ENCODE results near the gene NEB. TPM values are rescaled to one million over a fixed set of nuclear protein-coding genes. Genes with fewer than 3 reads are reported as not detected.
"Not testable (repeated sequence)": the region's sequence is repeated elsewhere in the genome, so short reads cannot be mapped to it uniquely, and the experiment has no call there.

The NEB gene
- total RNA-seq, 1 donor from 2014 or later, result 0.39 TPM

GRCh38 chr2:151560289-151560688 lies 174.0 kb downstream of the NEB start:
- peak in 1 of 2 donors; percentile 24 for DNase-seq (ENCODE audit: low read depth in 2 of 2)

DNA sequence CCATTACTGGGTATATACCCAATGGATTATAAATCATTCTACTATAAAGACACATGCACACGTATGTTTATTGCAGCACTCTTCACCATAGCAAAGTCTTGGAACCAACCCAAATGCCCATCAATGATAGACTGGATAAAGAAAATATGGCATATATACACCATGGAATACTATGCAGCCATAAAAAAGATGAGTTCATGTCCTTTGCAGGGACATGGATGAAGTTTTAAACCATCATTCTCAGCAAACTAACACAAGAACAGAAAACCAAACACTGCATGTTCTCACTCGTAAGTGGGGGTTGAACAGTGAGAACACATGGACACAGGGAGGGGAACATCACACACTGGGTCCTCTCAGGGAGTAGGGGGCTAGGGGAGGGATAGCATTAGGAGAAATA lies 174.8 kb downstream of the NEB start:
- not testable (repeated sequence) for DNase-seq (ENCODE audit: low read depth in 2 of 2)

DNA sequence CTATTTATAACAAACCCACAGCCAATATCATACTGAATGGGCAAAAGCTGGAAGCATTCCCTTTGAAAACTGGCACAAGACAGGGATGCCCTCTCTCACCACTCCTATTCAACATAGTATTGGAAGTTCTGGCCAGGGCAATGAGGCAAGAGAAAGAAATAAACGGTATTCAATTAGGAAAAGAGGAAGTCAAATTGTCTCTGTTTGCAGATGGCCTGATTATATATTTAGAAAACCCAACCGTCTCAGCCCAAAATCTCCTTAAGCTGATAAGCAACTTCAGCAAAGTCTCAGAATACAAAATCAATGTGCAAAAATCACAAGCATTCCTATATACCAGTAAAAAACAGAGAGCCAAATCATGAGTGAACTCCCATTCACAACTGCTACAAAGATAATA lies 176.4 kb downstream of the NEB start:
- not testable (repeated sequence) for DNase-seq (ENCODE audit: low read depth in 2 of 2)

- no peak for DNase-seq (ENCODE audit: low read depth in 2 of 2)
Observed at GRCh38 chr2:151556121-151556520, 178.2 kb downstream of the NEB start.

GRCh38 chr2:151552287-151552686 lies 182.0 kb downstream of the NEB start:
- no peak for DNase-seq (ENCODE audit: low read depth in 2 of 2)

GRCh38 chr2:151551556-151551955 lies 182.7 kb downstream of the NEB start:
- DNase-seq (ENCODE audit: low read depth in 2 of 2), result peak in 1 of 2 donors; percentile 5

DNA sequence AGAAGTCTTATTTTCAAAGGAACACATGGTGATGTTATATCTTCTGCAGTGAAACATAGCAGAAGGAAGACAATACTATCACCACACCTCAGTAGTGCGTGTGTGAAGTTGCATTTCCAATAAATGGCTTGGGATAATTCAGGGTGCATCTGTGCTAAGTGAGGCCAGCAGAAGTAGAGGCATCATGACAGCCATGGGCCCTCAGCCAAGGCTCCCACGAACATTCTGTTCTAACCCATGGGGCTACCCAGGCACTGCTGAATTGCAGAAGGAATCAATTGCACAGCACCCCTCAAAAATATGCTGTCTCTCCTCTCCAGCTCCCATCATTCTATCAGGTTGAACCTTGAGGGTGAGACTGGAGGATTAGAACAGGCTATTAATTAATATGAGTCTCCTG lies 185.1 kb downstream of the NEB start:
- DNase-seq (ENCODE audit: low read depth in 2 of 2), result no peak

DNA sequence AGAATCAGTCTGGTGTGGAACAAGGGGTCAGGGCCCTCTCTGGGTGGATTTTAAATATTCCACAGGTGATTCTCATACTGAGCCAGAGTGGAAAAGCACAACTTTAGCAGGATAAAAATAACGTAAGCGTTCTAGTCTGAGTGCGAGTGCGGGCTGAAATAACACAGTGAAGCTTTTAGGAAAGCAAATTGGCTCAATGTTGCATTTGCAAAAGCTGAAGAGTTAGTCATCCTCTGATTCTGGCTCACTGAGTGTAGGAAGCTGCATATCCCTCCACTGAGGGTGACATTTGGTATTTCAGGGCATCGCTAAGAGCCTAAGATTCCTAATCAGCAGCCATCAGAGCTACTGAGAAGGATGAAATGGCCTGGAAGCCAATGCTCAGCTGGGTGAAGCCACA lies 189.8 kb downstream of the NEB start:
- DNase-seq (ENCODE audit: low read depth in 2 of 2), result no peak

DNA sequence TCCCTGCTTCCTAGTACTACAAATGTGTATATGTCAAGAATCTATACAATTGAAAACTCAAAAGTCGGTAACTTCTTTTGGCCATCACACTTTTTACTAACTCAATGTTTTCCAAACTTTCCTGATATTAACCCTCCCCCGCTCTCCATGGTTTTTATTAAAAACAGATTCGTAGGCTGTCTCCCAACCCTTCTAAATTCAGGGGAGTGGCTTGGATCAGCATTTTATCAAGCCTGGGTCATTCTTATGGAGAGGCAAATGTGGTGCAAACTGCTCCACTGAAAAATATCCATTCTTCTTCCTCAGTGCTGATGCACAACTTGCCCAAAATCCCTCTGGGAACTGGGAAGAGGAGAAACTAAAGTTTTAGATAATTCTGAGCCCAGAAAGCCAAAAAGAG lies 190.4 kb downstream of the NEB start:
- DNase-seq (ENCODE audit: low read depth in 2 of 2), result no peak

GRCh38 chr2:151534001-151534400 lies 200.3 kb downstream of the NEB start:
- no peak for DNase-seq (ENCODE audit: low read depth in 2 of 2)

DNA sequence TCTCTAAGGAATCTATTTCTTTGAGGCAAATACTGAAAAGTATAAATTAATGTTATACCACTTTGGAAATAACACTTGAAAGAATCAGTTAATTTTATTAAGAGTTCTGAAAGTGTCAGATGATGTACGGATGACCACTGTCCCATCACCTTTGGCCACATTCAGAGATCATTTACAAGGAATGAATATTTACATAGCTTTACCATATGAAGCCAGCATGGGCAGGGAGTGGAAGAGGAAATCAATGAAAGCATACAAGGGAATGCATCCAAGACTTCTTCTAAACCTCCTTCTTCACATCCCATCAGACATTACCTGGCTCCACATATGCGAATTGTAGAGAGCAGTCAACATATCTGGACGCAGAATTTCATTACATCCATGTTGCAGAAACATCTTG lies 201.1 kb downstream of the NEB start:
- no peak for DNase-seq (ENCODE audit: low read depth in 2 of 2)

DNA sequence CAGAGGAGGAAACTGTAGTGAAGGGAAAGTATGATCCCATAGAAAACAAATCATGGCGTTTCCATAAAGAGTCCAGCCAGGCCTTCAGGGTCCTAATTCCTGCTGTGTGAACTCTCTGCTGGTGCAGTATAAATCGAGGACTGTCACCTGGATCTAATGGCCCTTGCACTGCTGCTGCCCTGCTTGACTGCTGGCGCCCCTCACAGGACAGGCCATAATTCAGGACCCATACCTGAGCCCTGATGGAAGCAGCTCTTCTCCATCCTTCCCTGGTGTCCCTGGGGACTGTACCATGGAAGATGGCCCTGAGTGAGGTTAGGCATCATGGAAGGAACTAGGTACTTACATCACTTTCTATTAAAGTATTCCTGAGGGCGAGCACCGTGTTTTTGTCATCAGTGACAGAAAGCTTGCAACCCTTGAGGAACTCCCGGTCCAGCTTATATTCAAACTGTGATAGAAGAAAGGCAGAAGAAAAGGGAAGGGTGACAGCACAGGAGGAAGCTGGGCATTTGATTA lies 207.6 kb downstream of the NEB start:
- no peak for DNase-seq (ENCODE audit: low read depth in 2 of 2)

DNA sequence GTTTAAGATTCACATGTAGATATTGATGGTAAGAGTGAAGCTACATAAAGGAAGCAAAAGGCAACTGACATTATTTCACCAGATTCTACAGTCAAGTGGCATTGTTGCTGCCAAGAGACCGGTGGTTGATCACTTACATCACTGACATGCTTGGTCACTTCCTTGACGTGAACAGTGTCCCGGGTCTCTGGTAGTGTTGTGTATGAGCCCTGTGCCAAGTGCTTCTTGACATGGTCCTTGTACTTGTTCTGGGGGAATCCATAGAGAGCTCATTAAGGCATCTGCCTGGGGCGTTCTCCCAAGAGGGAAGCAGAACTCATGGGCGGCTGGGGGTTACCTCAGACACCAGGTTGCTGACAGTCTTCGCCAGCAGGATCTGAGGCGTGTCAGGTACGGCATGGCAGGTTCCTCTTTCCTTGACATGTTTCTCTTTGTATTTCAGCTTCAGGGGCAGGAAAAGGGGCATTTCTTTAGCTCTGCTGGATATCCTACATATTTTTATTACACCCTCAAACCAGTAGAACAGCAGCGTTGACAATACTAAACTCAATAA lies 208.4 kb downstream of the NEB start:
- no peak for DNase-seq (ENCODE audit: low read depth in 2 of 2)

- DNase-seq (ENCODE audit: low read depth in 2 of 2), result no peak
Observed at GRCh38 chr2:151523850-151524249, 210.4 kb downstream of the NEB start.

GRCh38 chr2:151522556-151522955 lies 211.7 kb downstream of the NEB start:
- no peak for DNase-seq (ENCODE audit: low read depth in 2 of 2)

- no peak for DNase-seq (ENCODE audit: low read depth in 2 of 2)
Observed at GRCh38 chr2:151520976-151521375, 213.3 kb downstream of the NEB start.

- DNase-seq (ENCODE audit: low read depth in 2 of 2), result peak in 1 of 2 donors; percentile 67
Observed at GRCh38 chr2:151518802-151519201, 215.5 kb downstream of the NEB start.

DNA sequence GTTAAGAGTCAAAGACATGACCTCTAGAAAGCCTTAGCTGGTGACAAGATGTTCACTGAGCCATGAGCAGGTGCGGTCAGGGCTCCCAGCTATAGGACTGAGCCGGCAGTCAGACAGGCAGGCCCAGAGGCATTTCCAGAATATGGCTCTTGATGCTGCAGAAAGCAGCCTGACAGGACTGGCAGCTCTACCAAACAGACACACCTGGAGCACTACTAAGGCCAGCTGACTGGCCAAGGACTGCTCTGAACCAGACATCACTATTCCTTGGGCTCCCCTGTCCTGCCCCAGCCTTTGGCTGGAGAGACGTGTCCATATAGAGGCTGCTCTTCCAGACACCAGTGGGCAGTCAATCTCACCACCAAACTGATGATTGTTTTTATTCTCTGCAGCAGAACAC lies 225.8 kb downstream of the NEB start:
- DNase-seq (ENCODE audit: low read depth in 2 of 2), result no peak

GRCh38 chr2:151506170-151506569 lies 228.1 kb downstream of the NEB start:
- DNase-seq (ENCODE audit: low read depth in 2 of 2), result no peak

DNA sequence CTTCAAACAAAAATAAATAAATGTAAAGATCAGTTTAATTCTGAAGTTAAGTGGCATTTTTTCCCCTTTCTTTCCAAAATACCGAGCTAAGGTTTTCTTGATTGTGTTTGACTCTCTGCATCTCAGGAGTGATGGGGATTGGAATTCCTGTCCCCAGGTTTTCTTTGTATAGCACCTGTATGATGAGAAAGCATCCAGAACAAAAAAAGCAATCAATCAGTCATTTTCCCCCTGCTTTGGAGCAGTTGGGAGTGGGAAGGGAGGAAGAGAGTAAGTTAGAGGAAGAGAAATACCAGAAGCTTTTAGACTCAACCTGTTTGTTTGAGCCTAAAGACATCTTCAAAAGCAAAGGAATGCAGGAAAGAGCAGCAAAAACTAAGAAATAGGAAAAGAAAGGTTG lies 236.1 kb downstream of the NEB start:
- DNase-seq (ENCODE audit: low read depth in 2 of 2), result no peak

DNA sequence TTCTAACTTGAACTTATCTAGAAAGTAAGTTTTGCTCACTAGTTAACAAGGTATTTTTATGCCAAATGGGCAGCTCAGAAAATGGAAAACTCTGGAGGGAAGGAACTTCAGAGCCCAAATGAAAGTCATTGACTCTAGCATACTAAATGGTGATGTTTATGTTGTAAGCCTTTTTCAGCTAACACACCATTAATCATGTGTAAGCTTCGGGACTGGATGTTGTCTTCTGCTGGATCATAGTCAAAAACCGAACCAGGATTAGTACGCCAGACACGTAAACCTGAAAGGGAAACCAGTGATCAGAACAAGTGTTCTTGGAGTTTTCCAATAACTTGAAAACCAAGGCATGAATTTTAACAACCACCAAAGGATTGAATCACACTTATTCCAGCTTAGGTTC lies 242.8 kb downstream of the NEB start:
- no peak for DNase-seq (ENCODE audit: low read depth in 2 of 2)

- no peak for DNase-seq (ENCODE audit: low read depth in 2 of 2)
Observed at GRCh38 chr2:151490276-151490675, 244.0 kb downstream of the NEB start.

DNA sequence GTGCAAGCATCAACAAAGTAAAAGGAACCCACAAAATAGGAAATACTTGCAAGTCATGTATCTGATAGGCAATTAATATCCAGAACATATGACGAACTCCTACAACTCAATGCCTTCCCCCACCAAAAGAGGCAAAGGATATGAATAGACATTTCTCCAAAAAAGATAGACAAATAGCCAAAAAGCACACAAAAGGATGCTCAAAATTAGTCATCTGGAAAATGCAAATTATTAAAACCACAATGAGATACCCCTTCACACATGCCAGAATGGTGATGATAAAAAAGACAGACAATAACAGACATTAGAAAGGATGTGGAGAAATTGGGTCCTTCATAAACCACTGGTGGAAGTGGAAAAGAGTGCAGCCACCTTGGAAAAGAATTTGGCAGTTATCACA lies 248.2 kb downstream of the NEB start:
- DNase-seq (ENCODE audit: low read depth in 2 of 2), result no peak

GRCh38 chr2:151484100-151484499 lies 250.2 kb downstream of the NEB start:
- no peak for DNase-seq (ENCODE audit: low read depth in 2 of 2)

All from dermis microvascular lymphatic vessel endothelial cell (primary cell).